Measurements from ENCODE around the gene MYH7.

Gene MYH7

GRCh38 chr14:23385642-23386265 lies 49.7 kb downstream of the MYH7 start:
- DNase-seq: no peak

- no peak for DNase-seq
Measured at GRCh38 chr14:23385244-23385641, 50.2 kb downstream of the MYH7 start.

- DNase-seq: no peak
Measured at GRCh38 chr14:23384364-23385080, 50.9 kb downstream of the MYH7 start.

GRCh38 chr14:23382731-23383440 lies 52.6 kb downstream of the MYH7 start:
- no peak for DNase-seq

- no peak for DNase-seq
Measured at GRCh38 chr14:23382276-23382675, 53.2 kb downstream of the MYH7 start.

GRCh38 chr14:23381871-23382270 lies 53.6 kb downstream of the MYH7 start:
- no peak for DNase-seq

- no peak for DNase-seq
Measured at GRCh38 chr14:23380976-23381375, 54.5 kb downstream of the MYH7 start.

GRCh38 chr14:23380197-23380914 lies 55.1 kb downstream of the MYH7 start:
- DNase-seq: peak; percentile 4

GRCh38 chr14:23379366-23380196 lies 55.9 kb downstream of the MYH7 start:
- DNase-seq: peak; percentile 37

GRCh38 chr14:23378612-23379220 lies 56.7 kb downstream of the MYH7 start:
- DNase-seq: no peak

- DNase-seq: no peak
Measured at GRCh38 chr14:23377573-23378563, 57.6 kb downstream of the MYH7 start.

- no peak for DNase-seq
Measured at GRCh38 chr14:23377198-23377550, 58.3 kb downstream of the MYH7 start.

- peak; percentile 94 for DNase-seq
Measured at GRCh38 chr14:23376482-23377197, 58.8 kb downstream of the MYH7 start, which contains the start of gene CMTM5. TSS of gene CMTM5 (plus strand) at chr14:23377046. CDS start at chr14:23377252, 206 bp downstream.

- DNase-seq: peak; percentile 40
Measured at GRCh38 chr14:23375527-23376251, 59.8 kb downstream of the MYH7 start.

GRCh38 chr14:23373041-23373440 lies 62.4 kb downstream of the MYH7 start:
- DNase-seq: no peak

GRCh38 chr14:23372509-23372908 lies 63.0 kb downstream of the MYH7 start, which contains the start of gene IL25:
TSS of gene IL25 (plus strand) at chr14:23372809.
- DNase-seq: no peak

- no peak for DNase-seq
Measured at GRCh38 chr14:23371865-23372264, 63.6 kb downstream of the MYH7 start.

GRCh38 chr14:23370221-23370620 lies 65.2 kb downstream of the MYH7 start:
- no peak for DNase-seq

- DNase-seq: peak; percentile 74
Measured at GRCh38 chr14:23366426-23366921, 69.0 kb downstream of the MYH7 start.

Data from midbrain (tissue), 1 donor.